ENCODE measurements around the gene DAPK3.
"Not testable (repeated sequence)": the region's sequence is repeated elsewhere in the genome, so short reads cannot be mapped to it uniquely, and the experiment has no call there.

The DAPK3 gene

DNA sequence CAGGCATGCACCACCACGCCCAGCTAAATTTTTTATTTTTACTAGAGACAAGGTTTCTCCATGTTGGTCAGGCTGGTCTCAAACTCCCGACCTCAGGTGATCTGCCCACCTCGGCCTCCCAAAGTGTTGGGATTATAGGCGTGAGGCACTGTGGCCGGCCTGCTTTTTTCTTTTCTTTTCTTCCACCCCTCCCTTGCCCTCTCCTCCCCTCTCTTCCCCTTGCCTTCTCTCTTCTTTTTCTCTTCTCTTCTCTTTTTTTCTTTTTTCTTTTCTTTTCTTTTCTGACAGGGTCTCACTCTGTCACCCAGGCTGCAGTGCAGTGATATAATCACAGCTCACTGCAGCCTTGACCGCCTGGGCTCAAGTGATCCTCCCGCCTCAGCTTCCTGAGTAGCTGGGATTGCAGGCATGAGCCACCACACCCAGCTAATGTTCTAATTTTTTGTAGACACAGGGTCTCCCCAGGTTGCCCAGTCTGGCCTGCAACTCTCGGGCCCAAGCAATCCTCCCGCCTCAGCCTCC, 18.1 kb downstream of the DAPK3 start:
- not testable (repeated sequence) for DNase-seq

DNA sequence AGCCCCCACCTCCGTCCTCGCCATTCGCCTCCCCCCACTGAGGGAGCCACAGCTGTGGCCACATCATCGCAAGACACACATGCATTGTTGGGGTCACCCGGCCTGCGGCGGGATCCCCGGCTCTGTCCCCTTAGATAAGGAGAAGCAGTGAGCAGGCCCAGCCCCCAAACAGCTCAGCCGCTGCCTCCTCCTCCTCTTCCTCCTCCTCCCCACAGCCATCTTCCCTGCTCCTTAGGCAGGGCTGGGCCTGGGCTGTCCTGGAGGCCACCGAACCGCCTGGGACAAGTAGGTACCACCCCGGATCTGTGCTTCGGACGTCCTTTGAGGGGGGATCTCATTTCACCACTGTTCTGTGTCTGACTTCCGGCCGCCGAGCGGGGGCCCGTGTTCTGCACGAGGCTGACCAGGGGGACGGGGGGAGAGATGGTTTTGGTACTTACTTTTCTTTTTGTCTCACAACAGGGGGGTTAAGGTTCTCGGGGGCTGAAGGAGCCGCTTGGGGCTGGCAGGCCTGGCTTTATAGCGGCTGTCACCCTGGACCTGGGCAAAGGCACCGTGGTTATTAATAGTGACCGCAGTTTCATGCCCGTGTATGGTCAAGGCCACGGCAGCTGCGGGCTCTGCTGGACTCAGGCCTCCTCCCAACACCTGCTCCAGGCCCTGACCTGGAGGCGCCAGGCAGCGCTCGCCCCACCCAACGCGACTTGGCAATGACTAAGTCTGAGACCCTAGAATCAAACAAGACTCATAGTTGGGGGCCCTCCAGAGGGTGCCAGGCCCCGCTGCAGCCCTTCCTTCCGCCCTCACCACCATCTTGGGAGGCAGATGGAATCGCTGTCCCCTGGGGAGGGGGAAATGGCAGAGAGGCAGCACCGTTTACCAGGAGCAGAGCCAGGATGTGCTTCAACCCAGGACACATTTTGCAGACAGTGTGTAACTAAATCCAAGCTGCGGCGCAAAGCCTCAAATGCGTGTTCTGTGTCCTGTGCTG, 19.7 kb downstream of the DAPK3 start:
- DNase-seq = no peak

DNA sequence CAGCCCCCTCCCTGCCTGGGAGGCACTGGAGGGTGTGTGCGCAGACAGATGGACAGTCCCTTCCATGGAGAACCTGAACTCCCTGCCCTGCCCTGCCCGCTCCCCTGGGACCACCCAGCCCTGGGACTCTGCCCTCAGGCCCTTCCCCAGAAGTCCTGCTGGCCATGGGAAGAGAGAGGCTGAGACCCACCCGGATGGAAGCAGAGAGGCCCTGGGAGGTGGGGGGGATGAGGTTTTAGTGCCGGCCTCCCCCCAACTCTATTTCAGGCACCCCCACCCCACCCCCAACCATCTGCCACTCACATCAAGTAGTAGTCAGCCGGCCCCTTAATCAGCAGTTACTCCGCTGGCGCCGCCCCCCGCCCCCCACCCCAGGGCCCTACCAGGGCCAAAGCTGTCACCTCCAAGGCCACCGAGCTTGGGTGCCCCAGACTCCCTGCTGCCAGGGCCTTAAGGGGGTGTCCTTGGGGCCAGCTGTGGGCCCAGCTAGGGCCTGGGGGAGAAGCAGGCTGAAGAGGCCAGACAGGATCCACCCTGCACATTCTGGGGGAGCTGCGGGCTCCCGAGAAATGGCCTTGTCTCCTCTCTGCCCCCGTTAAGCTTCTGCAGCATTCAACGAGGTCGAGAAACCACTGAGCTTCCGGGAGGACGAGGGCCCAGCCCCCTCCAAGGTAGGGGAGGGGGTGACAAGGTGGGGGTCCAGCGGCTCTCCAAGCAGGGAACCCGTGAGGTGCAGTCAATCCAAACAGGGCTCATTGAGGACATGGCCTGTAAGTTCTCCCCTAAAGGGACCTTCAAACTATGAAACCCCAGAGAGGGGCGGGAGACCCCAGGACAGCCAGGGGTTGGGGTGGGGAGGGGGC, 20.7 kb downstream of the DAPK3 start:
- DNase-seq = no peak

DNA sequence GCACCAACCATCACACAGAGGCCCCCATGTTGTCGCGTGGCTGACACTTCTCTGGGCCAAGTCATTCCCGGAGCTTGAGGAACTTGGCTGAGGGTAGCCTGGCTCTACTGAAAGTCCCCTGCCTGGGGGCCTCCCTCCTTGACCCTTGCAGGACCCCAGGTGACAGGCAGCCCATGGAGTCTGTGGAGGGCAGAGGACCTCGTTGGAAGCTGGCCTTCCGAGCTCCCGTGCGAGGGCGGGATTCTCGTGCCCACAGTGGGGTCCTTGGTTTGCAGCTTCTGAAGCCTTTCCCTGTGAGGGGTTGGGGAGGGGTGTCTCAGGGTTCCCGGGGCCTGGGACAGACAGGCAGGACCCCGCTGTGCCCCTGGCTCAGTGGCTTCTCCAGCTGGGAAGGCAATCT, 21.6 kb downstream of the DAPK3 start:
- no peak for DNase-seq

DNA sequence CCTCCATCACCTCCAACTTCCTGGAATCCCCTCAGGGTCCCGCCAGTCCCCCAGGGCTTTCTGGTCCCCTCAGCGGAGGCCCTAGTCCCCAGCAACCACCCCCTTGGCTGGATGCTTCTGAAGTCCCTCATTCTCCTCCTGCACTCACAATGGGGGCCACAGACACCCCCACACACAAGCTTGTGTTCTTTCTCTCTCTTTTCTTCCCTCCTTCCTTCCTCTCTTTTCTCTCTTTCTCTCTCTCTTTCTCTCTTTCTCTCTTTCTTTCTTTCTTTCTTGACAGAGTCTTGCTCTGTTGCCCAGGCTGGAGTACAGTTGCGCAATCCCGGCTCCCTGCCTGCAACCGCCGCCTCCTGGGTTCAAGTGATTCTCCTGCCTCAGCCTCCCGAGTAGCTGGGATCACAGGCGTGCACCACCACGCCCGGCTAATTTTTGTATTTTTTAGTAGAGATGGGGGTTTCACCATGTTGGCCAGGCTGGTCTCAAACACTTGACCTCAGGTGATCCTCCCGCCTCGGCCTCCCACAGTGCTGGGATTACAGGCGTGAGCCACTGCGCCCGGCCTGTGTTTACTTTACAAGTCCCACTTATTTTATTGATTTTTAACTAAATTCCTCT, 23.5 kb downstream of the DAPK3 start:
- DNase-seq = not testable (repeated sequence)

DNA sequence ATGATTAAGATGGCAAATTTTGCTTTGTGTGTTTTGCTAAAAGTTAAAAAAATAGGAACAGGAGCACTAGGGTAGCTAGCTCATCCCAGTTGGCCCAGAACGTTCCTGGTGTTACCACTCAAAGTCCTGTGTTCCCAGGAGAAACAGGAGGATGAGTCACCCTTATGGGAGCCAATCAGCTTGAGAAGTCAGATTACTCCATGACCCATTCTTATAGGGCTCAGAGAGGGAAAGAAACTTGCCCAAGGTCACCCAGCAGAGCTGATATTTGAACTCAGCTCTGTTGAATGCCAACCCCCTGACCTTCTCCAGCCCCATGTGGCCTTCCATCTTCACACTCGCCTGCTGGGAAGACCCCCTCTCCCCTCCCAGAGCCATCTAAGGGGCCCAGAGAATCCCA, 25.1 kb downstream of the DAPK3 start:
- DNase-seq = no peak

DNA sequence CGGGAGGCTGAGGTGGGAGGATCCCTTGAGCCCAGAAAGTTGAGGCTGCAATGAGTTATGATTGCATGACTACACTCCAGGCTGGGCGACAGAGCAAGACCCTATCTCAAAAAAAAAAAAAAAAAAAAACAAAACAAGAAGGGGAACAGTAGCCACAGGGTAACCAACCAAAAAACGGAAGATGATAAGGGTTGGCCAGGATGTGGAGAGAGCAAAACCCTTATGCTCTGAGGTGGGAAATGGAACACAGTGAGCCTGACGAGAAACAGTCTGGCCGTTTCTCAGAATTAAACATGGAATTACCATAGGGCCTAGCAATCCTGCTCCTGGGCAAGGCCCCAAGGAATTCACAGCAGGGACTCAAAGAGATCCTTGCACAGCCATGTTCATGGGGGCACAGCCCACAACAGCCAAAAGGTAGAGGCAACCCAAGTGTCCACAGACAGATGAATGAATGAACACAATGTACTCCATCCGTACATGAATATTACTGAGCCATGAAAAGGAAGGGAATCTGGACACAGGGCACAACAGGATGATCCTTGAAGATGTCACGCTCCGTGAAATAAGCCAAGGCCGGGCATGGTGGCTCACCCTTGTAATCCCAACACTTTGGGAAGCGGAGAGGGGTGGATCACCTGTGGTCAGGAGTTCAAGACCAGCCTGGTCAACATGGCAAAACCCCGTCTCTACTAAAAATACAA, 26.7 kb downstream of the DAPK3 start:
- DNase-seq = no peak

DNA sequence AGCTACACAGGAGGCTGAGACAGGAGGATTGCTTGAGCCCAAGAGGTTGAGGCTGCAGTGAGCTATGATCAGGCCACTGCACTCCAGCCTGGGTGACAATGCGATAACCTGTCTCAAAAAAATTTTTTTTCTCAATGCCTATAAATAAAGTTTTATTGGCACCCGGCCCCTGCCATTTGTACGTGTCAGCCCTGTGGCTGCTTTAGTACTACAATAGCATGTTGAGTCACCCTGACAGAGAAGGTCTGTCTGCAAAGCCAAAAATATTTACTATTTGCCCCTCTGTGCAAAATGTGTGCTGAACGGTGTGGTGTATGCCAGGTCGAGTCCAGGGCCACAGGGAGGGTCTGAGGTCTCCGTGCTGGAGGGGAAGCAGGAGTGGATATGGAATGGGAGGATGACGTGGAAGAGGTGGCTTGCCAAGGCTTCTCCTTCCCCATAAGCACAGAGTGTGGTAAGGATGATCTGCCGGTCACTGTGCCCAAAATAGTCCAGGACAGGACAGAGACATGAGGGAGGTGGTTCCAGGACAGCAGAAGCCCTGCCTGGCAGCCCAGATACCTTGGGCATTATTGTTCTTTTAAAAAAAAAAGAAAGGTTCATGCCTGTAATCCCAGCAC, 28.0 kb downstream of the DAPK3 start:
- DNase-seq = no peak

DNA sequence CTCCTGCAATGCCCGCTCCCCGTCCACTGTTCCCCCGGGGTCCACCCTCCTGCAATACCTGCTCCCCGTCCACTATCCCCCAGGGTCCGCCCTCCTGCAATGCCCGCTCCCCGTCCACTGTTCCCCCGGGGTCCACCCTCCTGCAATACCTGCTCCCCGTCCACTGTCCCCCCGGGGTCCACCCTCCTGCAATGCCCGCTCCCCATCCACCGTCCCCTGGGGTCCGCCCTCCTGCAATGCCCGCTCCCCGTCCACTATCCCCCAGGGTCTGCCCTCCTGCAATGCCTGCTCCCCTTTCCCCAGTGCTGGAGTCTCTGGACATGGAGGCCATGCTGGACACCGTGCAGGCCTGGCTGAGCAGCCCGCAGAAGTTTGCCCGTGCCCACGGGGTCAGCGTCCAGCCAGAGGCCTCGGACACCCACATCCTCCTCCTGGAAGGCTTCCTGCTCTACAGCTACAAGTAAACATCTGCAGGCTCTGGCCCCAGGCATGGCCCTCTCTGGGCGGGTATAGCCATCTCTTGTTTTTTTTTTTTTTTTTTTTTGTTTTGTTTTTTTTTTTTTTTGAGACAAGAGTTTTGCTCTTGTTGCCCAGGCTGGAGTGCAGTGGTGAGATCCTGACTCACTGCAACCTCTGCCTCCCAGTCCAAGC, 32.5 kb downstream of the DAPK3 start:
- not testable (repeated sequence) for DNase-seq

DNA sequence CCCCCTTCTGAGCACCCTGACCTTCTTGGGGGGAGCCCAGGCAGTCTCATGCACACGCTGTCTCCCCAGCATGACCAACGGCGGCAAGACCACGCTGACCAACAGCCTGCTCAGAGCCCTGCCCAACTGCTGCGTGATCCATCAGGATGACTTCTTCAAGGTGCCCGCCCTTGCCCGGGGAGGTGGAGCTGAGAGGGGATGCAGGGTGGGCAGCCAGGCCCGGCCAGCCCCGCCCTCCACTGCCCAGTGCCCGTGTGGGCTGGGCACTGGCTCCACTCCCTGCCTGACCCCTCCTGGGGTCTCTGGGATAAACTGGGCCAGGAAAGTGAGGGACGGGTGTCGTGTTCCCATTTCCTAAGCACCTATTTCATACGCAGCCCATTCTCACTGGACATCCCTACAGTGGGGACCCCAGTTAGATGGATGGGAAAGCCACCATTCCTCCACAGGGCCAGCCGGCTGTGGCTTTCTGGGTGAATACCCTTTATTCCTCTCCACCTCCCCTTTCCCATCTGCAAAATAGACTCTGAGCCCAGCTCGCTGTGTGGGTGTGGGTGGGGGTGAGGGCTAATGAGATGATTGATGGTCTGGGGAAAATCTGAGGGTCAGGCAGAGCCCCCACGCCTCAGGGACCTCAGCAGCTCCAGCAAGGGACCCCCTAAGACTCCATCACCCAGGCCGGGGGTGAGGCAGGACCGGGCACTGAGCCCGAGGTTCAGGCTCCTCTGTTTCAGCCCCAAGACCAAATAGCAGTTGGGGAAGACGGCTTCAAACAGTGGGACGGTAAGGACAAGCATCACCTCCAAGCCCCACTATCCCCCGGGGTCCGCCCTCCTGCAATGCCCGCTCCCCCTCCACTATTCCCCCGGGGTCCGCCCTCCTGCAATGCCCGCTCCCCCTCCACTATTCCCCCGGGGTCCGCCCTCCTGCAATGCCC, 34.1 kb downstream of the DAPK3 start:
- DNase-seq = no peak

DNA sequence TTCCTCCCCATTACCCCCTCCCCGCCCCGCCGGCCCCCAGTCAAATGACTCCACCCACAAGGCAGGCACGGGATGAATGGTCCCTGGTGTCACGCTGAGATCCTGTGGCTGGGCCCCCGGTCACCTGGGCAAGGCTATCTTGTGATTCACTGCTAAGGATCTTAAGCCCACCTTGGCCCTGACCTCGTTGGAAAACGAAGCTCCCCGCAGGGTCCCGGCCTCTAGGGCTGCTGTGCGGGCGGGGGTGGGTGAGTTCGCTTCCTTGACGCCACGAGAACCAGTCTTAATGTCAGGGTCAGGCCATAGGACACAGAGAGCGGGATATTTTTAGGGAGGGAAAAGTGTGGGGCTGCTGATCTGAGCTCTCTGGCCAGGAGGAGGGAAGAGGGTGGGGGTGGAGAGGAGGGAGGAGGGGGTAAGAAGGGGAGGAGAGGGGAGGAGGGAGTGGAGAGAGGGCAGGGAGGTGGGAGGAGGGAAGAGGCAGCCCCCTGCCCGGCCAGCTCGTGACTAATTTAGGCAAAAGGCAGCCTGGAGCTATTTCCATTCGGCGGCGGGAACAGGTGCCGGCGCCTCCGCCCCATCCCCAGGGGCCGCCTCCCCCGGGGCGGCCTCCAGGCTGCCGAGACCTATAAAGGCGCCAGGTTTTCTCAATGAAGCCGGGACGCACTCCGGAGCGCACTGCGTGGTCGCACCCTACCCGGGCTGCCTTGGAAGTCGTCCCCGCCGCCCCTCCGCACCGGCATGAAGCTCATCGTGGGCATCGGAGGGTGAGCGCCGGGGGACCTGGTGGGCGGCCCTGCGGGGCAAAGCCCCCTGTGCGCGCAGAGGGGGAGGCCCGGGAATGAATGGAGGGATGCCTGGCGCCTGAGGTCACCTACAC, 37.7 kb downstream of the DAPK3 start, which contains the start of gene NMRK2:
Gene NMRK2 (plus strand): TSS at position 139 of the 880 bp plus-strand sequence. CDS start 603 bp downstream, at position 742.
- DNase-seq = no peak

DNA sequence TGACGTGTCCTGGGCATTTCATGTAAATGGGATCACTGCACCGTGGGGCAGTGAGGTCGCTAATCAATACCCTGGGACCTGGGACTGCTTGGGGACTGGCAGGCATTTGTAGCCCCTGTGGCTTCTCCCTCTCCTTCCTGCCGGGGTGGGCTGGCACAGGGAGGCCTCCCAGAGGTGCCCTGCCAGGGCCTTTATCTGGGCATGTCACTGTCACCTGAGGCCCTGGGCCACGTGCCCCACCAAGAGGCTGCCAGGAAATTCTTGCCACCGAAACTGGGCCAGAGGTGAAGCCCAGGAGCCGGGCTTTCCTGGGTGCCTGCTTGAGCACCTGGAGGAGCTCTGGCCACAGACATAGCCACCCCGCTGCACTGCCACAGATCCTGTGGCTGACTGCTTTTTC, 39.9 kb downstream of the DAPK3 start:
- no peak for DNase-seq

DNA sequence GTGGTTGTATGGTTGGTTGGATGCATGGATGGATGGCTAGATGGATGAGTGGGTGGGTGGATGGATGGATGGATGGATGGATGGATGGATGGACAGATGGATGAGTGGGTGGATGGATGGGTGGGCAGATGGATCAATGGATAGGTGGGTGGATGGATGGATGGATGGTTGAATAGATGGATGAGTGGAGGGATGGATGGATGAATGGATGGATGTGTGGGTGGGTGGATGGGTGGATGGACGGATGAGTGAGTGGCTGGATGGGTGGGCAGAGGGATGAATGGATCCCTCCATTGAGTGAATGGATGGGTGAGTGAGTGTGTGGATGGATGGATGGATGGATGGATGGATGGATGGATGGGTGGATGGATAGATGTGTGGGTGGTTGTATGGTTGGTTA, 47.0 kb downstream of the DAPK3 start:
- DNase-seq = no peak

DNA sequence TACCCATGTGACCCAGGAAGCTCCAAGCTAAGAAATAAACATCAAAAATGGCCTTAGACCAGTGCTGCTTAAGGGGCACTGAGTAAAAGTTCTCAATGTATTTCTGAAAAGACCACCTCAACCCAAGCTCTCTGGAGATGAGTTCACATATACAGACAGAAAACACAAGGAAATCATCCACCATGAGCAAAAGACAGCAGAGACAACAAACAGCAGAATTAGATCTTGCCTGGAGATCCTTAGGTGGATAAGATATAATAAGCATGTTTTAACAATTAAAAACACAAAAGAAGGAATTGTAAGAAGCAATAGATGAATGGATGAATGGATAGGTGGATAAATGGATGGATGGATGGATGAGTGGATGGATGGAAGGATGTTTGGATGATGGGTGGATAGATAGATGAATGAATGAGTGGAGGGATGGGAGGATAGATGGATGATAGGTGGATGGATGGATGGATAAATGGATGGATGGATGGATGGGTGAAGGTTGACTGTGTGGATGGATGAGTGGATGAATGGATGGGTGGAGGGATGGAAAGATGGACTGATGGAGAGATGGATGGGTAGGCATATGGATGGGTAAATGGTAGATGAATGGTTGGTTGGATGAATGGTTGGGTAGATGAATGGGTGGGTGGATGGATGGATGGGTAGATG, 47.7 kb downstream of the DAPK3 start:
- no peak for DNase-seq

DNA sequence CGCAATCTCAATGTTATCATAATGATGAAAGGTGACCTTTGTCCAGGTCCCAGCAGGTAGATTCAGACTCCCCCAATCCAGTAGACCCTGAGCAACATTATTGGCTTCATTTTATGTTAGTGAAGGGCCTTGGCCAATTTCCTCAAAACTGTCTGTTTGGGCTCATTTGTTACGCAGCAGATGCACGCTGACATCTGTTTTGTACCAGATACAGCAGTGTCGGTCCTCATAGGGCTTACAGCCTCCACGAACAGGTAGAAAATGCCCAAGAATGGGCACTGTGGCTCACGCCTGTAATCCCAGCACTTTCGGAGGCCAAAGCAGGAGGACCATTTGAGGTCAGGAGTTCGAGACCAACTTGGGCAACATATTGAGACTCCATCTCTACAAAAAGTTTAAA, 51.1 kb downstream of the DAPK3 start:
- DNase-seq = no peak

DNA sequence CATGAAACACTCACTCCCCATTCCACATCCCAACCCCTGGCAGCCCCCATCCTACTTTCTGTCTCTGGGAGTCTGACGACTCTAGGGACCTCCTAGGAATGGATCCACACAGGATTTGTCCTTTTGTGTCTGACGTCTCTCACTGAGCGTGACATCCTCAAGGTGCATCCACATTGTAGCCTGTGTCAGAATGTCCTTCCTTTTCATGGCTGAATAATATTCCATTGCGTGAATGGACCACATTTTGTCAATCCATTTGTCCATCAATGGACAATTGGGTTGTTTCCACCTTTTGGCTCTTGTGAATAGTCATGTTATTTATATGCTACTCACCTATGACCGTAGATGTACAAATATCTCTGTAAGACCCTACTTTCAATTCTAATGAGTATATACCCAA, 54.9 kb downstream of the DAPK3 start:
- DNase-seq = no peak

DNA sequence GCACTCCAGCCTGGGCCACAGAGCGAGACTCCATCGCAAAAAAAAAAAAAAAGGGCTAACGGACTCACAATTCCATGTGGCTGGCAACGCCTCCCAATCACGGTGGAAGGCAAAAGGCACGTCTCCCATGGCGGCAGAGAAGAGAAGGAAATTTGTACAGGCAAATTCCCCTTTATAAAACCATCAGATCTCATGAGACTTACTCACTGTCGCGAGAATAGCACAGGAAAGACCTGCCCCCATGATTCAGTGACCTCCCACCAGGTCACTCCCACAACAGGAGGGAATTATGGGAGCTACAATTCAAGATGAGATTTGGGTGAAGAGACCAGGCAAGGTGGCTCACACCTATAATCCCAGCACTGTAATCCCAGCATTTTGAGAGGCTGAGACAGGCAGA, 56.7 kb downstream of the DAPK3 start:
- no peak for DNase-seq

DNA sequence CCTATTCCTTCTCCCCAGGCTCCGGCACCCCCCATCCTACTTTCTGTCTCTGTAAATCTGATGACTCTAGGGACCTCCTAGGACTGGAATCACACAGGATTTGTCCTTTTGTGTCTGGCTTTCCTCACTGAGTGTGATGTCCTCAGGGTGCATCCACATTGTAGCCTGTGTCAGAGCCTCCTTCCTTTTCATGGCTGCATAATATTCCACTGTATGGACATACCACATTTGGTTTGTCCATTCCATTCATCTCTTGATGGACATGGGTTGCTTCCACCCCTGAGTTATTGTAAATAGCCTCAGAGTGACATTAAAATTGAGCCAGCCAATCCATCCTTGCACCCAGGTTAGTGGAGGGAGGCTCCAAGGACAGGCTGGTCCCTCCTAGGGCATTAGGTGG, 60.8 kb downstream of the DAPK3 start:
- DNase-seq = no peak
